ENCODE measurements around the gene MTSS2. TPM values are rescaled to one million over a fixed set of nuclear protein-coding genes. Genes with fewer than 3 reads are reported as not detected.

MTSS2 gene
- total RNA-seq, 4 donors from 2014 or later = 42.6 to 160 (median 93.9) TPM

- TF ChIP-seq CTCF (IDR thresholded peaks at IDR 0.05 in 4 of 5, conservative IDR thresholded peaks at IDR 0.05 in 1 of 5) = no peak
- peak in 1 of 2 donors; percentile 17 for TF ChIP-seq POLR2A (IDR thresholded peaks at IDR 0.05)
- peaks cover 90% of the 10 kb centered on the region in 2 donors for H3K4me1 ChIP-seq
- peak overlapping the region; percentile 88 to 97 (median 94) for H3K27ac ChIP-seq
- no peaks in the 10 kb centered on the region for H3K36me3 ChIP-seq
- intact Hi-C loops (cut with DNase I; ENCODE audit: low total_unique reads) (no loop called here), in situ Hi-C loops (cut with MboI; ENCODE audit: low sequenced_read_pairs in 4 of 4) (loop anchor here in 2 of 4 donors (10.0 kb wide), 2 partner anchors 45 to 75 kb away; no protein-coding TSS in a partner anchor)
- H3K9me3 ChIP-seq = no peaks in the 10 kb centered on the region
- ATAC-seq (peak; percentile 7 to 18), DNase-seq (peak; percentile 79 to 88)
- H3K27me3 ChIP-seq = no peaks in the 10 kb centered on the region
- no peak overlapping the region for H3K4me3 ChIP-seq
Measured at GRCh38 chr16:70689035-70689969, 3.4 kb upstream of the MTSS2 start.

- TF ChIP-seq POLR2A (IDR thresholded peaks at IDR 0.05) = no peak
- no peak for TF ChIP-seq CTCF (IDR thresholded peaks at IDR 0.05 in 4 of 5, conservative IDR thresholded peaks at IDR 0.05 in 1 of 5)
- Histone ChIP-seq H3K27ac (peak overlapping the region; percentile 88 to 97 (median 94)), H3K27me3 (no peaks in the 10 kb centered on the region), H3K36me3 (no peaks in the 10 kb centered on the region), H3K4me3 (no peak overlapping the region), H3K9me3 (no peaks in the 10 kb centered on the region), H3K4me1 (peaks cover 89% of the 10 kb centered on the region in 2 donors)
- DNase-seq = peak; percentile 52 to 79
- in situ Hi-C loops (cut with MboI; ENCODE audit: low sequenced_read_pairs in 4 of 4) = loop anchor here in 2 of 4 donors (10.0 kb wide), 2 partner anchors 47 to 77 kb away; no protein-coding TSS in a partner anchor
- ATAC-seq = peak in 1 of 2 donors; percentile 4
- intact Hi-C loops (cut with DNase I; ENCODE audit: low total_unique reads) = no loop called here
Measured at GRCh38 chr16:70688246-70688742, 2.4 kb upstream of the MTSS2 start.

- peak overlapping the region; percentile 88 to 97 (median 94) for H3K27ac ChIP-seq
- TF ChIP-seq CTCF (IDR thresholded peaks at IDR 0.05 in 4 of 5, conservative IDR thresholded peaks at IDR 0.05 in 1 of 5) = no peak
- no peak for TF ChIP-seq POLR2A (IDR thresholded peaks at IDR 0.05)
- in situ Hi-C loops (cut with MboI; ENCODE audit: low sequenced_read_pairs in 4 of 4) (loop anchor here in 2 of 4 donors (10.0 kb wide), 2 partner anchors 47 to 77 kb away; no protein-coding TSS in a partner anchor), intact Hi-C loops (cut with DNase I; ENCODE audit: low total_unique reads) (loop anchor here (1.0 kb wide), 1 partner anchor 51 kb away; no protein-coding TSS in a partner anchor)
- no peaks in the 10 kb centered on the region for H3K9me3 ChIP-seq
- H3K4me1 ChIP-seq = peaks cover 86 to 90% of the 10 kb centered on the region in 2 donors
- ATAC-seq (no peak), DNase-seq (no peak)
- H3K4me3 ChIP-seq = no peak overlapping the region
- no peaks in the 10 kb centered on the region for H3K36me3 ChIP-seq
- no peaks in the 10 kb centered on the region for H3K27me3 ChIP-seq
Measured at GRCh38 chr16:70687671-70688245, 1.9 kb upstream of the MTSS2 start.

- in situ Hi-C loops (cut with MboI; ENCODE audit: low sequenced_read_pairs in 4 of 4) = loop anchor here in 2 of 4 donors (10.0 kb wide), 2 partner anchors 48 to 78 kb away; no protein-coding TSS in a partner anchor
- ATAC-seq (peak; percentile 14 to 24), DNase-seq (peak; percentile 68 to 81)
- Histone ChIP-seq H3K27me3 (no peaks in the 10 kb centered on the region), H3K9me3 (no peaks in the 10 kb centered on the region), H3K36me3 (no peaks in the 10 kb centered on the region), H3K27ac (peak overlapping the region; percentile 88 to 97 (median 94)), H3K4me3 (no peak overlapping the region), H3K4me1 (peaks cover 80 to 90% of the 10 kb centered on the region in 2 donors)
- TF ChIP-seq POLR2A (IDR thresholded peaks at IDR 0.05) = no peak
- no peak for TF ChIP-seq CTCF (IDR thresholded peaks at IDR 0.05 in 4 of 5, conservative IDR thresholded peaks at IDR 0.05 in 1 of 5)
- intact Hi-C loops (cut with DNase I; ENCODE audit: low total_unique reads) = loop anchor here (1.0 kb wide), 1 partner anchor 51 kb away; no protein-coding TSS in a partner anchor
Measured at GRCh38 chr16:70687102-70687511, 1.3 kb upstream of the MTSS2 start.

All from gastrocnemius medialis (tissue), 4 donors.